ENCODE results near the gene MAGI2. TPM values are rescaled to one million over a fixed set of nuclear protein-coding genes. Genes with fewer than 3 reads are reported as not detected.
A peak's percentile ranks its signal among the peaks of the same experiment; 100 is the strongest.

MAGI2 gene
- total and polyA plus RNA-seq, 2 of the 13 experiments (the other 11 are each of a cell fraction or from before 2014, with no cell fraction given) = 1.5 to 3.8 TPM

- TF ChIP-seq ZNF687 (CRISPR knock-in tag; IDR thresholded peaks at IDR 0.05) (peak; percentile 69), ZSCAN29 (CRISPR knock-in tag; conservative IDR thresholded peaks at IDR 0.05) (no peak), ZHX1 (CRISPR knock-in tag; IDR thresholded peaks at IDR 0.05; ENCODE audit: low read depth) (0 out of 2 replicates have a peak, but pooled peaks have one; percentile 16), ZXDC (CRISPR knock-in tag; IDR thresholded peaks at IDR 0.05) (no peak), TAF1 (CRISPR knock-in tag; IDR thresholded peaks at IDR 0.05) (peak; percentile 71; the same call in 1 of the 2 replicates)
Observed at GRCh38 chr7:79452495-79453265, 787 bp downstream of the MAGI2 start (continued).
